ENCODE data around the gene NSMCE1. TPM values are rescaled to one million over a fixed set of nuclear protein-coding genes. Genes with fewer than 3 reads are reported as not detected.

The NSMCE1 gene
- total RNA-seq, 1 experiment from 2014 or later: 19.3 TPM

DNA sequence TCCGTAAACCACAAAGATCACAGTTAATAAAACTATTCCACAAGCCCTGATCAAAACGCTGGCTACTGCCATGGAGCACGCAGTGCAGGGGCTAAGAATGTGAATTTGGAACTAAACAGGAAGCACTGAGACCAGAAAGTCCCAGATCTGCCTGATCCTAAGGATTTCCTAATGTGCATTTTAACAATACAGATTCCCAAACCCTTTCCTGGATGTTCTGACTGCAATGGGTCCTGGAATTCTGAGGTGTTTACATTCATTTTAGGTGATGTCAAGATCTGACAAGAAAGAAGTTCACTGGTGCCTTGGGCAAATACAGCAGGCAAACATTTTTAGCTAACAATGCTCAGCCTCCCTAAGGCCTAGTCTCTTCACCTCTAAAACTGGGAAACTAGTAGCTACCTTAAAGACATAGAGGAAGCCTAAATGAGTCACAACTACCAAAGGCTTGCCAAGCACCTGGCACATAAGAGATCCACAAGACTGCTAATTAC, 10.3 kb downstream of the NSMCE1 start:
- H3K27me3 Mint-ChIP-seq (ENCODE audit: low read depth): no peaks in the 10 kb centered on the region
- no peak overlapping the region for H3K27ac ChIP-seq (ENCODE audit: insufficient read length, low read depth, low read length)
- H4K8ac ChIP-seq (replicated peaks; ENCODE audit: insufficient read length, low read depth, low read length): no peak overlapping the region
- no peak overlapping the region for H3K9ac ChIP-seq (ENCODE audit: extremely low read depth, insufficient read length, low read length)
- no CpG with 5 or more reads among the region's 3 CpGs for WGBS (ENCODE audit: extremely low coverage, insufficient read length, low lambda C conversion rate)
- no peak overlapping the region; a peak in 1 of 7 replicates for H3K27ac Mint-ChIP-seq
- no peak overlapping the region for H2BK120ac ChIP-seq (ENCODE audit: low read depth, low read length, poor library complexity, severe bottlenecking)
- no peaks in the 10 kb centered on the region for H3K79me1 ChIP-seq (ENCODE audit: insufficient read depth, low read depth, low read length, poor library complexity, severe bottlenecking)
- H3K4ac ChIP-seq (ENCODE audit: low read depth, low read length): no peak overlapping the region
- H3K36me3 Mint-ChIP-seq (ENCODE audit: insufficient read depth in 1 of 3, low read depth in 3 of 3): peaks cover 0 to 2% (median 0%) of the 10 kb centered on the region in 3 experiments; a peak in 3 of 7 replicates
- no peak overlapping the region for H3T11ph ChIP-seq (ENCODE audit: low read length)
- no peak overlapping the region for H3K4me2 ChIP-seq (ENCODE audit: insufficient read depth, insufficient read length, low read length)
- no peak overlapping the region for H3K14ac ChIP-seq (ENCODE audit: insufficient read depth, low read length)
- no peaks in the 10 kb centered on the region for H3K23me2 ChIP-seq (ENCODE audit: insufficient read length, low read depth, low read length, poor library complexity, severe bottlenecking)
- no peak overlapping the region for H2AFZ ChIP-seq (ENCODE audit: low read length)
- H2BK15ac ChIP-seq (ENCODE audit: low read depth, low read length): no peak overlapping the region
- H2BK20ac ChIP-seq (ENCODE audit: low read depth, low read length, poor library complexity, severe bottlenecking): no peak overlapping the region
- H4K91ac ChIP-seq (ENCODE audit: insufficient read length, low read depth, low read length): no peak overlapping the region
- H2AK5ac ChIP-seq (ENCODE audit: insufficient read length, low read length): no peak overlapping the region
- no peak overlapping the region for H3K23ac ChIP-seq (ENCODE audit: insufficient read length, low read depth, low read length)
- peaks cover 3% of the 10 kb centered on the region; the same call in 1 of the 2 replicates for H3K4me1 ChIP-seq (ENCODE audit: insufficient read depth, low read length)
- no peaks in the 10 kb centered on the region for H3K9me3 ChIP-seq (ENCODE audit: control insufficient read depth, low read depth, low read length)
- no peaks in the 10 kb centered on the region for H3K27me3 ChIP-seq (ENCODE audit: insufficient read depth, low read length)
- H3K79me2 ChIP-seq (ENCODE audit: insufficient read depth, low read length): no peaks in the 10 kb centered on the region
- H2BK12ac ChIP-seq (ENCODE audit: insufficient read length, low read depth, low read length): no peak overlapping the region
- H2BK5ac ChIP-seq (ENCODE audit: insufficient read length, low read length): no peak overlapping the region
- no peak overlapping the region for H4K5ac ChIP-seq (ENCODE audit: insufficient read length, low read depth, low read length)
- peaks cover 21% of the 10 kb centered on the region in 2 experiments for H3K4me1 Mint-ChIP-seq
- H3K18ac ChIP-seq (ENCODE audit: insufficient read length, low read depth, low read length): no peak overlapping the region
- H3K4me3 Mint-ChIP-seq: no peak overlapping the region
- DNase-seq: no peak
- no peaks in the 10 kb centered on the region for H4K20me1 ChIP-seq (ENCODE audit: control insufficient read depth, insufficient read depth, insufficient read length)
- TF ChIP-seq CTCF (conservative IDR thresholded peaks at IDR 0.05): no peak
- no peaks in the 10 kb centered on the region for H3K9me3 Mint-ChIP-seq
- no peak overlapping the region for H3K56ac ChIP-seq (ENCODE audit: insufficient read length, low read depth, low read length)

Data from H9 (cell line).